Anterior cingulate cortex (tissue), 58 donors: Measurements from ENCODE around the gene SLC24A4.
"Not testable (repeated sequence)": the region's sequence is repeated elsewhere in the genome, so short reads cannot be mapped to it uniquely, and the experiment has no call there.

ENCODE experiments used
- DNase-seq, 58 donors: peaks; one replicate each; lab custom pipeline; 2025; lab: John Stamatoyannopoulos, UW

Gene SLC24A4

GRCh38 chr14:92532490-92533163, 209.7 kb downstream of the SLC24A4 start:
- no peak for DNase-seq

GRCh38 chr14:92534932-92535643, 212.1 kb downstream of the SLC24A4 start:
- no peak for DNase-seq

- DNase-seq: not testable (repeated sequence)
Measured at GRCh38 chr14:92536231-92536630, 213.3 kb downstream of the SLC24A4 start.

- DNase-seq: no peak
Measured at GRCh38 chr14:92538412-92538985, 215.5 kb downstream of the SLC24A4 start.

- DNase-seq: no peak
Measured at GRCh38 chr14:92539419-92539818, 216.5 kb downstream of the SLC24A4 start.

DNA sequence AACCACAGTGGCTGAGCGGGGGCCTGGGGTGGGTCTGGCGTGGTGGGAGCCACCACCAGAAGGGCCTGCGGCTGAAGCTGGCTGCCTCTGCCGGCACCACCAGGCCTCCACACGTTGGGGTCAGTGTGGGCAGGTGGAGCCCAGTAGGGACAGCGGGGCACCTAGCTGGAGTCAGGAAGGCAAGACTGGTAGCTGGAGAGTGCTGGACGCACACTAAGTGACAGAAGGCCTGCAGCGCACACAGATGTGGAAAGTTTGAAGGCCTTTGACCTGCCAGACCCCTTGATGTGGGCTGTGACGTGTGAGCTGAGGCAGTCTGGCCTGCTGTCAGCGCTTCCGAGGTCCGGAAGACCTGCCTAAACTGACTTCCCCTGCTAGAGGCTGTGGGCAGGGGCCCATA, 216.9 kb downstream of the SLC24A4 start:
- no peak for DNase-seq

DNA sequence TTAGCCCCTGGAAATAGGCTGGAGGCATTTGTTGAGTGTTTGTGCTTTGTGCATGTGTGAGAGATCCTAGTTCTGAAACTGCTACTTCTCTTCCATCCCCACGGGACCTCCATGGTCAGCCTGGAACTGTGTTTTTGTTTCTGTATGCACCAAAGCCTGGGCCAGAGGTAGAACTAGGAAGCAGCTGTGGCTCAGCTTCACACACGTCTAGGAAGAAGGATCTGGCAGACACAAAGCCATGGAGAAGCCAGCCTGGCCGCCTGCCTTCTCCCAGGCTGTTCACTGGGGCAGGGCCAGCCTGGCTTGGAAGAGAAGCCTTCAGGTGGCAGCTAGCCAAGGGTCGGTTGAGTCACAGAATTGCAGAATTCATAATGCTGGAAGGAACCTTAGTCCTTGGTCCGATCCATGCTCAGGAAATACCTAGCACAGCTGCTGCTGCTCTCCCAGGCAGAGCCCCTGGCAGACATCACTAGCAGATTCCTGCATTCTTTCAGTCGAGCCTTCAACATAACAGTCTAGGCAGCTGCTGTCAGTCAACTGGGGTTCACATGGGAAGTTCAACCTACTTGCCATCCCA, 217.6 kb downstream of the SLC24A4 start:
- DNase-seq: peak in 44 of 58 donors; percentile 7 to 67 (median 34)

- no peak for DNase-seq
Measured at GRCh38 chr14:92542766-92543554, 220.0 kb downstream of the SLC24A4 start.

- DNase-seq: no peak
Measured at GRCh38 chr14:92544051-92544720, 221.2 kb downstream of the SLC24A4 start.

DNA sequence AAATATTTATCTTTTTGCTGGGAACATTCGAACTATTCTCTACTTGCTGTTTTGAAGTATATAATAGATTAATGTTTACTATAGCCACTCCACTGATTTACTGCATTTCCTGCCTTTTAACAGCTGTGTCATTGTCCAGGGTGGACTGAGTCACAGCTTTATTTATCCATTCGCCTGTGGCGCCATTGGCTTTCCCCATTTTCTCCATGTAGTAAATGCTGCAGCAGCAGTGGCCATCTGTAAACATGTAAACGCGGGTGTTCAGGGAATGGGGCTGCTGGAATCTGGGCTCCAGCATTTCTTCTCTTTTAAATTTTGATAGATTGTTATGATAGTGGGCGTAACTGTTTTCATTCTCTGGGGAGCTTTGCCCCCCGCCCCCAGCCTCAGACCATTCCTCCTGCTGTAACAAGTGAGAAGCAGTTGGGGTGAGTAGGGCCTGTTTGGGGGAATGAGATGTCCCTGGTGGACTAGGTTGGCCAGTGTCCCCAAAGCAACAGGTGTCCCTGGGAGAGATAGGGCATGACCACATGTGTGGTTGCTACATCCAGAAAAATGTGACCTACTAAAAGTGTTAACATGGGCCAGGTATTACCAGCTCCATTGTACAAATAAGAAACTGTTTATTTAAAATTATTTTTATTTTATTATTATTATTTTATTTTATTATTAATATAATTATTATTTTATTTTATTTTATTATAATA, 223.5 kb downstream of the SLC24A4 start:
- DNase-seq: no peak

GRCh38 chr14:92549105-92549858, 226.3 kb downstream of the SLC24A4 start:
- no peak for DNase-seq

DNA sequence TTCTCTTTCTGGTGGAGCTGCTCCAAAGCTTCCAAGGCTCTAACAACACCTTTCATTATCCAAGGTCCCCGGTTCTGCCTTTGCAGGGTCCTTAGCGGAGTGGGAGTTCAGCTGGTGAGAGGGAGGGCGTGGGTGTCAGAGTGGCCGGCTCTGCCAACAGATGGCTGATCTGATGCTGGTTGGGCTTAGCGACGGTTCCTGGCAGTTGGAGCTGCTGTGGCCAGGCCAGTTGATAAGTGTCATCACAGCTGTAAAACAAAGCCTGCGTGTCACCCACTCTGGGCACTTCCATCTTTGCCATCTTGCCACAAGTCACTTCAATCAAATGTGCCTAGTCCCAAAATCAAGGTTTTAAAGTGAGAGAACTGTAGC, 226.9 kb downstream of the SLC24A4 start:
- DNase-seq: peak in 3 of 58 donors; percentile 8 to 23 (median 18)
